NCI-H2227 (cell line): ENCODE measurements around the gene IFFO2.

Source experiments
- DNase-seq: peaks from one replicate; lab custom pipeline; 2025; ENCODE audit not compliant: unreplicated experiment; lab: John Stamatoyannopoulos, UW

The IFFO2 gene

DNA sequence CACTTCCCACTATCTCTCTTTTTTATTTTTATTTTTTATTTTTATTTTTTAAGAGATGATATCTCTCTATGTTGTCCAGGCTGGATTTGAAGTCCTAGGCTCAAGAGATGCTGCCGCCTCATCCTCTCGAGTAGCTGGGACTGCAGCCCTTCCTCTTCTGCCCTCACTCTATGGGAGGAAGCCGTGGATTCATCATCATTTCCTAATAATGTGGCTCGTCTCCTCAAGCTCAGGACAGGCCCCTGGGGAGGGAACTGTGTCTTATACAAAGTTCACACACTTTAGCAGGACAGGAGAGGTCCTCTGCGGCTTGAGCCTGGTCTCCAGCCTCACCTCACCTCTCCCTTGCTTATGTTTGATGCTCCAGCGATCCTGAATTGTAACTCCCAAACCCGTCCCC is 16.5 kb upstream of the IFFO2 start:
- no peak for DNase-seq

DNA sequence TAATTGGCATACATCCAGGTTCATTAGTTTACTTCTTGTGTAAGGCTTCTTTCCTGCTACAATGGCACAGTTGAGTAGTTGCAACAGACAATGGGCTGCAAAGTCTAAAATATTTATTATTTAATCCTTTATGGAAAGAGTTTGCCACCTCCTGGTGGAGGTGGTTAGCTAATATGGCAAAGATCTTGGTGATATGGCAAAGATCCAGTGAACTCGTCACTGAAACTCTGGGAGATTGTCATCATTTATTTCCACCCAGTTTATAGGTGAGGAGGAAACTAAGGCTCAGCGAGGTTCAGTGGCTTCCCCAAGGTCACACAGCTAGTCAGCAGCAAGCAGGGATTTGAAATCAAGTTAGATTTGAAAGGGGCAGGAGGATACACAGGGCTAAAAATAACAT is 16.1 kb upstream of the IFFO2 start:
- DNase-seq: no peak

DNA sequence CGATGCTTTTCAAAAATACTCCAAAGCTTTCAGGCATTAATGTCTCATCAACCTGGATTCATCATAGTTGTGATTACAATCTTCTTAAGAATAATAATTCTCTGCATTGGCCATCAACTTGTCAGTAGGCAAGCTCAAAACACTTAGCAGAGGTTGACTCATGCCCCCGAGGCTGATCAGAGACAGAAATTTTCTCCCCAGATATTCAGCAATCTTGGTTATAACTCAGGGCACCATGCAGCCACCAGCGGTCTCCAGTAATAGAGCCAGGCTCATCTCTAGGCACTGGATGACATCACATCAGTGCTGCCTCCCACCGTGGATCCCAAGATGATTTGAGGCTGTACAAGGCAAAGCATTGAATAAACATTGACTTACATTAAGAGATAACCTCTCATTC is 14.3 kb upstream of the IFFO2 start:
- no peak for DNase-seq

DNA sequence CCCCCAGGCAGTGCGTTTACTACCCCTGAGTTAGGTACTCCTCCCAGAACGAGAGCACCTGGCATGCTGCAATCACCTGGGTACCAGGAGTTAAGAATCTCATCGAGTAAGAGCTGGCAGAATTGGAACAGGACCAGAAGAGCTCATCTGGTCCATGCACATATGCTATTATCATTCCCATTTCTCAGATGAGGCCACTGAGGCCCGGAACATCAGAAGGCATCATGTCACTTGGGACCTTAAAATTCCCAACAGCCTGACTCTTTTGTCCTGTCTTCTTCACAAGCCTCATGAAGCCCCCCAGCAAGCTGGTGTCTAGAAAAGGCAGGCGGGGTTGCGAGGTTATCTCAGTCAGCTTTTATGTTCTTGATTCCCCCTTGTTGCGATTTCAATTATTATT is 13.9 kb upstream of the IFFO2 start:
- no peak for DNase-seq

DNA sequence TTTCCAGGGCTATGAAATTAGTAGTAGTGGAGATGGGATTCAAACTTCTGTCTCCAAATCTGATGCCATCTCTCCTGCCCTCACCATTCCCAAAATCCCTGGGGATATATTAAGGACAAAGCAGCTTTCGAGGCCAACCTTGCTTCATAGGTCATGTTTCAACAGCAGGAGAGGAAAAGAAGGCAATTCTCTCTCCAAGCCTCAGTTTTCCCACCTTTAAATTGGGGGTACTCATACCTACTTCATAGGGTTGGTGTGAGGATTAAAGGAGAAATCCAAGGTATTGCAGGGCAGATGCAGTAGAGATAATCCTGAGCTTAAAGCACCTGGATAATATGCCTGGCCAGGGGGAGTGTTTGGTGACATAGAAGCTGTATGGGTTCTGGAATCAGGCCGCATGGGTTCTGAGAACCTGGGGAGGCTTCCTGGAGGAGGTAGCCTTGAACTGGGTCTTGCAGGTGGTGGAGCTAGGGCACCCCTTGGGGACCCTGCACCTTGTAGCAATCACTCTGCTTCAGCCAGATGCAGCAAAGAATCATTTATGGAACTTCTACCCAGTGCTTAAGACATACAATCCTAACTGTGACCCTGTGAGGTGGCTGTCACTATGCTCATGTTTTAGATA is 10.7 kb upstream of the IFFO2 start:
- DNase-seq: no peak

DNA sequence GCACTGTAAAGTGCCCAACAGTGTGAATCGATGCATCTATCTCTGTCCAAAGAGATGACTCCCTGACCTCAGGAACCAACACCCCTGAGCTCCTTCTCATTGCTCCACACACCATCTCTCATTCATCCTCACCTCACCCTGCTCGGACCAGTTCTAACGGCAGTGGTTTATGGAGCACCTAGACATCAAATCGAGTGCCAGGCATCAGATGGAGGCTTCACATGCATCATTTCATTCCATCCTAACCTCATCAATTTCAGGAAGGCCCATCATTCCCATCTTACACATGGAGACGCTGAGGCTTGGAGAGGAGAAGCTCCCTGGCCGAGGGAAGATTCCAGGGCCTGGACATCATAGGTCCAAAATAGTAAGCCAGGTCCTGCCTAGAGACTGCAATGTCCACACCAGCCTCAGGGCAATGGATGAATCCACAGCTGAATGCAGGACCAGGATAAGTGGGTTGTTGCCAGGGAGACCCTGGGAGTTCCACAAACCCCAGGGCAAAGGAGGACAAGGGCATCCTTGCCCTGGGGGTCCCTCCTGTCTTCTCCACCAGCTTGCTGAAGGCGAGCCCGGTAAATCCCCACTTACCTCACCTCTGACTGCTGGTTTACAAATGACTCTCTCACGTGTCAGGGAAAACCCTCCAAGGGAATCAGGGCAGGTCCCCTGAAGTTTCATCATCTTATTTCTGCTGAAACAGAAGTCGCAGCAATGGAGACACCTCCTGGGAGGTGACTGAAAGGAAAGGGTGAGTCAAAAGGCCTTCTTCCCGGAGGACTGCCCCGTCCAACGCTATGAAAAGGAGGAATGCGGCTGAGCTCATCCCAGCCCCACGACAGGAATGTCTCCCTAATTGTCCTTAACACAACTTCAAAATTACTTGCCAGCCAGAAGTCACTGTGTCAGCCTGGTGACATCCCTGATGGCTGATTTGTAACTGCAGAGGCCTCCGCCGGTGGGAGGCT is 9.0 kb upstream of the IFFO2 start:
- no peak for DNase-seq

DNA sequence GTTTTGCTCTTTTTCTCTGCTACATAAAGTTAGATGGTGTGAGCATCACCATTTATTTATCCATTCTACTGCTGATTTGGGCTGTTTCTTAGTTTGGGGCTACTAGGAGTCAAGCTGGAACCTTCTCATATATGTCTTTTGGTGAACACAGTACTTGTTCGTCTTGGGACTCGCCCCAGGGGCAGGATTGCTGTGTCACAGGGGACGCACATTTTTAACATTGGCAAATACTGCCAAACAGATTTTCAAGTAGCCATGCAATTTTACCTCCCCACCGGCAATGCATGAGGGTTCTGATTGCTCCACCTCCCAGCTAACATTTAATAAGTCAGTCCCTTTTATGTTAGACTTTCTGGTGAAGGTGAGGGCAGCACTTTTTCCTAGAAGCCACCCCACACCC is 7.5 kb upstream of the IFFO2 start:
- DNase-seq: no peak

DNA sequence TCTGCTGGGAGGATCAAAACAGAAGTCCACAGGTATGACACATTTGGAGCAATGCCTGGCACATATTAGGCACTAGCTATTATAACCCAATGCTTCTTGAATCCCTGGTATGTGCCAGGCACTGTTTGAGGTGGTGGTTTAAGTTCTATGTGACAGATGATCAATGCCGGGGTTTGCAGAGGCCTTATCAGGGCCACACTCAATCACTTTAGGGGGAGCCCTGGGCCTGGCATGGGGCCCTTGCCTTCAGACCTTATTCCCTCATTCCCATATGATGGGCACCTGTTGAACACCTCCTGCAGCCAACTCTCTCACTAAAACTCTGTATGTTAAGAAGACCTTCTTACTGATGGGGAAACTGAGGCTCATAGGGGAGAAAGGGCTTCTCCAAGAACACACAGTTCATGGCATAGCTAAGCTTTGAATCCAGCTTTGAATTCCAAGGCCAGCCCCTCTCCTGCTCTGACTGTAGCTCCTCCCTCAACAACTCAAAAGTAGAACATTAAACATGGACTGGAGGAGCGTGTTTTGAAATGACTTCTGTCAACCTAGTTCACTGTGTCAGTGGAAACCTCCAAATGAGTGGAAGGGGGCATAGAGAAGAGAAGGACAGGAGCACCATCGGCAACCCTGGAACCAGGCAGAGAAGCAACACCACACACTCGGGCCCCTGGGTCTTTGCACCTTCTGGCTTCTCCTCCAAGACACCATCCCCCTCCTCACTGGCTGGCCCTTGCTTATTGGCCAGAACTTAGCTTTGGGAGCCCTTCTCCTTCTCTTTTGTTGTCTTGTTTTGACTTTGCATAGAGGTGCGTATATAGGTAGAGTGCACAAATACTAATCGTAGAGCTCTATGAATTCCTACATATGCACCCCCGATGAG is 6.6 kb upstream of the IFFO2 start:
- DNase-seq: no peak

DNA sequence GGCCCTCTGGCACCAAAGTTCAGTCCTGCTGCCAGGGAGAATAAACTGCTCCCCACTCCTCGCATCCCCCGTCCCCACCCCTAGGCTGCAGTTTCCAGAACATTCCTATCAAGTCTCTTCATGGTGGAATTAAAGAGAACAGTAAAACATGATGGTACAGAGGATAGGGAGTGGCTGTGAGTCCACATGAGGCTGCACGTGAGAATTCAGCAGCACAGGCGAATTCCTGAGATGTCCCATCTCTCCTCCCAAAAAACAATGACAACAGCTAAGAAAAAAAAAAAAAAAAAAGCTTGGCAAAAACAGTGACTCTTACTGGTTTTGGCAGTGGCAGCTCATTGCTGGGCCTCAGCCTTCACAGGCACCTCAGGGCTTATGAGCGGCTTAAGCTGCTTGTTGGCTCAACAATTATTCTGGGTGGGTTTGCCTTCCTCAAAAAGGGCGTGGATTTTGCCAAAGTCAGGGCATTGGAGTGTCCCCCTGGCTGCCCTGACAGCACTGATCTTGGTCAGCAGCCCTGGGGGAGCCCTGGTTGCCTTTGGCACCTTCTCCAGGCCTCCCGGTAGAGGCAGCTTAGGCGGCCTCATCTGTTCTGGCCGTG is 5.7 kb upstream of the IFFO2 start:
- no peak for DNase-seq

DNA sequence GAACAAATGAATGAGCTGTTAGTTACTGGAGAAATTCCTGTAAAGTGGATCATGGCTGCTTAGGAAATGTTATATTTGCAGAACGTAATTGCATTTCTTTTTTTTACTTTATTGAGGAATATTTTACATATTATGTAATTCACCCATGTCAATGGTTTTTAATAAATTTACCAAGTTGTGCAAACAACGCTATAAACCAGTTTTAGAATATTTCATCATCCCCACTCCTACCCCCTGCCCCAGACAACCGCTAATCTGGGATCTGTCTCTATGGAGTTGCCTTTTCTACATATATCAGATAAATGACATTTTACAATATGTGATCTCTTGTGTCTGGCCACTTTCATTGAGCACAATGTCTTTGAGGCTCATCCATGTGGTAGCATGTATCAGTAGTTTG is 4.3 kb upstream of the IFFO2 start:
- DNase-seq: no peak

DNA sequence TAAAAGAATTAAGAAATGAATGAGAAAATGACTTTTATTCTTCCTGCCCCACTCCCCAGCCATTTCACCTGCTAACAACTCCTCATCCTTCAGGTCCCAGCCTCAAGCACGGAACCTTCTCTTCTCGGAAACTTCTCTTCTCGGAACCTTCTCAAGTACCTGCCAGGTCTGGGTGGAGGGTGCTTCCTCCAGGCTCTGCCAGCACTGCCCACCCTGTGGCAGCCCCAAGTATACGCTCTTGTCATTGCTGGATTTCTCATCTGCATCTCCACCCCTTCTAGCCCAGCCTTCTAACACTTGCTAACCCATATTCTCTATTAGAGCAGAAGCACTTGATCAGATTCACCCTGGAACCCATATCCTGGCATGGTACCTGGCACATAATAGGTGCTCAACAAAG is 3.9 kb upstream of the IFFO2 start:
- no peak for DNase-seq

DNA sequence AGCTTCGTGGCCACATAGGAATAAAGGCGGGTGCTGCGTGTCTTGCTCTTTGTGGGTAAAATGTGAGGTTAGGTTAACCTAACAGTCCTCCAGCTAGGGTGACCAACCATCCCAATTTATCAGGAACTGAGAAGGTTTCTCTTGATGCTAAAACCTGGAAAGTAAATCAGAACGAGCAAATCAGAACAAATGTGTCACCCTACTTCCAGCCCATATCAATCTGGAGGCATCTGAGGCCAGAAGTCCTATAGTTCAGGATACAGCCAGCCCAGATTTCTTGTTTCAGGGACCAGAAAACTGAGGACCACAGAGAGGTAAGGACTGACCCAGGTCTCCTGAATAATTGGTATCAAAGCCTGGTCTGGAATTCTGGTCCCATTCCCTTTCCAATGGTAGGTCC is 3.1 kb upstream of the IFFO2 start:
- DNase-seq: no peak

DNA sequence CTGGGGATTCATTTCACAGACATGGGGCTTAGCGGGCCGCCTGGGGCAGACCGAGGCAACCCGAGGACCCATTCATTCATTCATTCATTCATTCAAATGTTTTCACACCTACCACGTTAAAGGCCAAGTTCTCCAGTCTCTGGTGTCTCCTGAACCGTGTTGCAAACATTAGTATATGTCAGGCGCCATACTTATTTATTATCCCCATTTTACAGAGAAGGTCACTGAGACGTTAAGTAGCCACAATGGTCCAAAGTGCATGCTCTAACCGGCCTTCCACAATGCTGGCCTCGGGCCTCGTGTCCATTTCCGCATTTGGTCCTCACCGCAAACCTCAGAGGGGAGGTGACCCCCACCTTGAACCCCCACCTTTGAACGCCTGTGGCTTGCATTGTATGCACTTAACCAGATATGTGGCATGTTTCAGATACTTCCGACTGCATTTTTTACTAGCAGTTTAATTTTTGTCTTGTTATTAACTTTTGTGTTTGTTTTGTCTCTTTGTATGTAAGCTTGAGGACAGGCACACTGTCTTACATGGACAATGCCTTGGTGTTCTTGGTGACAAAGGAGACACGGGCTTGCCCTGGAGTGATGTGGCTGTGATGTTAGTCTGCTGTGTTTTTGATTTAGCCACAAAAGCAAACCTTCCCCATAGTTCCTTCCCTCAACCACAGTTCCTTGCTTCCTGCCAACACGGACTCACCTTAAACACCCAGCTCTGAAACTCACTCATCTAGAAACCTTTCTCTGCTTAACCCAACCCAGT is 1.2 kb upstream of the IFFO2 start:
- DNase-seq: no peak

DNA sequence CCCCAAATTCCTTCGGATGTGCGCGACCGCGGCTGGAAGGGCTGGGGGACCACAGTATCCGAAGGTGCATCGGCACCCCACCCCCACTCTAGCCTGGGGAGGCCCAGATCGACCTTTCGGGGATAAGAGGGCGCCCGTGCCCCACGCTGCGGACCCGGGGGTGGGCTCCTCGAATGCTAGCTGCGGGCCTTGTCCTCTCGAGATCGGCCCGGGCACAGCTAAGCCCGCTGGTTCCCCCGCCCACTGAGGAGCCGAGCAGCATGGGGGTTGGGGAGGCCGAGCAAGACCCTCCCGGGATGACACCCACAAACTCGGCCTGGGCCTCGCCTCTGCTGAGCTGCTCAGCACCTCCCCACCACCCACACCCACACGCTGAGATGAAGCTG is 653 bp upstream of the IFFO2 start:
- DNase-seq: peak; percentile 64

DNA sequence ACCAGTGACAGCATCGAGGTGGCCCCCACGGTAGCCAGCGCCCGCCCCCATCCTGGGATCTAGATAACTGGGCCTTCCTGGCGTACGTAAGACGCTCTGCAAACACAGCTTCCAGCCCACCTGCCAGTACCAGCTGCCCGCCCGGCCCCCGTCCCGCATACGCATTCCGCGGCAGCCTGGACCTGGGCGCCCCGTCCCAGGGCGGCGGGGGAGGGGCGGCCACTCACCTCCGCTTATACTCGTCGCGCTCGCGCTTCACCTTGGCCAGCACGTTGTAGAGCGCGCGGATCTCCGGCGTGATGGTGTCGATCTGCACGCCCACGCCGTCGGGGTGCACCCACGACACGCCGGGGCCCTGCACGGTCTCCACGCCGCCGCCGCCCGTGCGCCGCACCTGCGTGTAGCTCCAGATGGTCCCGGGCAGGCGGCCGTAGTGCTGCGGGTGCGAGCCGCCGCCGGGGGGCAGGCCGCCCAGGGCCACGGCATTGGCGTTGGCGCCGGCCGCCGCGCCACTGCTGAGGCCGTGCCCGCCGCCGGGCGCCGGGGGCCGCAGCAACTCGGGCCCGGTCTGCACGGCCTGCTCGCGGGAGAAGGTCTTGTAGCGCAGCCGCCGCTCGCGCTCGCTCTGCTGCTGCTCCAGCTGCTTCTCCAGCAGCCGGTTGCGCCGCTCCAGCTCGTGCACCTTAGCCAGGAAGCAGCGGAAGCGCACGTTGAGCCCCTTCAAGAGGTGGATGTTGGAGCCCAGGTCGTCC is 859 bp downstream of the IFFO2 start:
- DNase-seq: peak; percentile 58

DNA sequence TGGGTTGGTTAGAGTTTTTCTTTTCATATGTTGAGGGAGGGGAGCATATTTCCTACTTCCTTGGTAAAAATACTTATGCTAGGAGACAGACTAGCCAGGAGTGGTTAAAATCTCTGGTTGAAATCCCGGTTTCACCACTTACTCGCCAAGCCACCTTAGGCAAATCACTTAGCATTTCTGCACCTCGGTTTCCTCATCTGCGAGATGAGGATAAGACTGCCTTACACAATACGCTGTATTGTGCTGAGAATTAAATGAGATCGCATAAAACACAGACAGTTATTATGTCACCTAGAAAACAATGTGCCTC is 1.4 kb downstream of the IFFO2 start:
- DNase-seq: no peak

DNA sequence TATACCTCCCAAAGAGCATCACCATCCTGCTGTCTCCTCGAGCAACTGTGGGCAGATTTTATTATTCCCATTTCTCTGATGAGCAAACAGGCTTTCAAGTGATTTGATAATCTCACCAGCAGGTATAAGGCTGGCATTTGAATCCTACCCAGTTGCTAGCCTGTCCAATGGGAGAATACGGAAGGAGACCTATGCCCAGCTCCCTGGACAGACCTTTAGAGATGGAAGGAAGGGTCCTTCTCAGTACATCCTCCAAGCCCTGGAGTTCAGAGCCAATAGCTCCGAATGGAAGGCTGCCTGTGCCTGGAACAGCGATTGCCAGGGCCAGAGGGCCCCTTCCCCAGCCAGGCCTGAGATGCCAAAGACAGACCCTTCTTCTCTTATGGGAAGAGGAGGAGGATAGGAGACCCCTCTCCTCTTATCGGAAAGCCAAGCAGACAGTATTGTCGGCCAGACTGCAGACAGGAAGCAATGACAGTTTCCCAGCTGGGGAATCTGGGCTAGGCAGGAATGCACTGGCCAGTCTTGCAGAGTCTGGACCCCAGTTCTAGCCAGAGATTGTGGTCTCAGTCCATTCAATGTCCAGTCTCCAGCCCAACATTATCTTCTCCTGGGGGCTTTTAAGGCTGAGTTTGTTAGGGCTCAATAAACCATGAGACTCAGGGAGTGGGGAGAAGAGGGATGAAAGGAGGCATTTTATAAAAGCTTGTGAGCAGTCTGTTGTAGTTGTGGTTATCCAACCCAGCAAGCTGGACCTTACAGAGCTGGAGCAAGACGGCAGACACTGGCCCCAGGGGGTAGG is 2.0 kb downstream of the IFFO2 start:
- DNase-seq: no peak

DNA sequence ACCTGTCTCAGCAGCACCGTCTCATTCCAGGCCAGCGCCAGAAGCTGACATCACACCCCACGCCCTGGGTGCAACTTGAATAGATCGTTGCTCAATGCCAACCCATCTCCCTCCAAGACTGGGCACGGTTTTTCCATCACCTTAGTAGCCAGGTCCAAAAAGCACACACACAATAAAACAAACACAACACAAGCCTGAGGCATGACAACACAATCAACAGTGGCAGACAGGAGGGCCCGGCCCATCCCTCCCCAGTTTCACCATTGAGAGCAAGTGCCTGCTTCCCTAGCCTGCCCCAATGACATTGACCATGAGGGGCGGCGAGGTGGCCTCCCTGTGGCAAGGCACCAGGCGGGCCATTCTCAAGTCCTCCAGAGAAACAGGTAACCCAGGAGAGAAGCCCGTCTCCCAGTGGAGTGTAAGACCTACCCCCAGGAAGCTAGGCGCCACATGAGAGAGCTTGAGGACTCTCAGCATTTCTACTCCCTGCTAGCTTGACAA is 2.7 kb downstream of the IFFO2 start:
- DNase-seq: no peak

DNA sequence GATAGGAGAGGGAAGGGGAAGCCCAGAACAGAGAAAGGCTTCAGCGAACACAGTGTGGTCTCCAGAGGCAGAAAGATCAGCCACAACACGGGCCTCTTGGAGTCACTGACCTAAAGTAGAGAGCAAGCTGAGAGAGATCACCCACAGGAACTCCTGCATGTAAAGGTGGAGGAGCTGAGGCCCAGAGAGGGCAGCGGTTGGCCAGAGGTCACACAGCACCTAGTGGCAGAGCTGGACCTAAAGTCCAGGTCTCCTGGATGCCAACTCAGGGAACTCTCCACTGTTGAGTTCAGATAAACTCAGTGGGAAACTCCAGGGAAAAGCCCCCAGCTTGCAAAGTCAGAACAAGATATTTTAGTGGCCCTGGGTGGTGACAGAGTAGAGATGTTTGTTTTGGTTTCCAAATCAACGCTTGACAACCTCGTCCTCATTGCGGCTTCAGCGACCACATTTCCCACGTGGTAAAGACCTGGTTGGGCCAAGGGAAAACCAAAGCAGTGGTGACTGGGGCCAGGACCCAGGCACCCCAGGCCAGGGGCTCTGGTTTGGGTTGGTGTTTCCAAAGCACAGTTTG is 4.6 kb downstream of the IFFO2 start:
- DNase-seq: no peak
